ENCODE results near the gene CSK.

CSK gene

DNA sequence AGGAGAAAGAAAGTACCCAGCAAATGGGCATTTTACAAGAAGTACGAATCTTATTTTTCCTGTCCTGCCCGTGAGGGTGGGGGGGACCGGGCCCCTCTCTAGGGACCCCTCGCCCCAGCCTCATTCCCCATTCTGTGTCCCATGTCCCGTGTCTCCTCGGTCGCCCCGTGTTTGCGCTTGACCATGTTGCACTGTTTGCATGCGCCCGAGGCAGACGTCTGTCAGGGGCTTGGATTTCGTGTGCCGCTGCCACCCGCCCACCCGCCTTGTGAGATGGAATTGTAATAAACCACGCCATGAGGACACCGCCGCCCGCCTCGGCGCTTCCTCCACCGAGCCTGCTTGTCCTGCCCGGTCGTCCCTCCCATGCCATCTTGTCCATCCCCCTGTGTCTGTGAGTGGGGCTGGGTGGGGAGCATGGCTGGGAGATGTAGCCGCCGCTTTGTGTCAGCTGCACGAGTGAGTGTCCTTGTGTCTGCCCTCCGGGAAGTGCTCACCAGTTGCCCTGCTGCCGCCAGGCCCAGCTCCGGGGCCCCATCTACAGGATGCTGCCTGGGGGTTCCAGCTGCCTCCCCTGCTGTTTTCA lies 21.1 kb downstream of the CSK start:
- no peak for DNase-seq

DNA sequence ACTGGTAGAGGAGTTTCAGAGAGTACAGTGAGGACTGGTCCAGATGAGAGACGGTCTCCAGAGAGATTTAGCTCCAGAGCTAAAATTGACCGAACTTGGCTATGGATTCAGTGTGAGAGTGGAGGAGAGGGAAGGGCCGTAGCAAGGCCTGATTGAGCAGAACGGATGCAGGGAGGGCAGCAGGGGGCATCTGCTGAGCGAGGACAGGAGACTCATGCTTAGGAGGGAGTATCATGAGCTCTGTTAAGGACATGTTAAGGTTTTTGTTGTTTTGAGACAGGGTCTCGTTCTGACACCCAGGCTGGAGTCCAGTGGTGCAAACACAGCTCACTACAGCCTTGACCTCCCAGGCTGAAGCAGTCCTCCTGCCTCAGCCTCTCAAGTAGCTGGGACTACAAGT lies 23.1 kb downstream of the CSK start:
- DNase-seq: no peak

DNA sequence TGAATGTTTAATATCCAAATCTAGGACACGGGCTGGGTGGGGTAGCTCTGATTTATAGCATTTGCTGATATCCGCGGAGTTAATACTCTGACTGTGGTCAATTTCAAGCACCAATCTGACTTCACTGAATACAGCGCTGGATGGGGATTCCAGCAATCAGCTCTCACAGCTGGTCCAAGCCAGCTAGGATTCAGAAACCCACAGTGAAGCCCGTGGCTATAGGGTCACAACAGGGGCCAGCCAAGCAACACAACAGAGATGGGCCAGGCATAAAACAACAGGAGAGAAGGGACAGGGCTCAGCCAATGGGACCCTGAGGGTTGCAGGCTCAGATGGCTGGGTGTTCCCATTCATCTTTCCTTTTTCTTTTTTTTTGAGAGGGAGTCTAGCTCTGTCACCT lies 25.4 kb downstream of the CSK start:
- no peak for DNase-seq

DNA sequence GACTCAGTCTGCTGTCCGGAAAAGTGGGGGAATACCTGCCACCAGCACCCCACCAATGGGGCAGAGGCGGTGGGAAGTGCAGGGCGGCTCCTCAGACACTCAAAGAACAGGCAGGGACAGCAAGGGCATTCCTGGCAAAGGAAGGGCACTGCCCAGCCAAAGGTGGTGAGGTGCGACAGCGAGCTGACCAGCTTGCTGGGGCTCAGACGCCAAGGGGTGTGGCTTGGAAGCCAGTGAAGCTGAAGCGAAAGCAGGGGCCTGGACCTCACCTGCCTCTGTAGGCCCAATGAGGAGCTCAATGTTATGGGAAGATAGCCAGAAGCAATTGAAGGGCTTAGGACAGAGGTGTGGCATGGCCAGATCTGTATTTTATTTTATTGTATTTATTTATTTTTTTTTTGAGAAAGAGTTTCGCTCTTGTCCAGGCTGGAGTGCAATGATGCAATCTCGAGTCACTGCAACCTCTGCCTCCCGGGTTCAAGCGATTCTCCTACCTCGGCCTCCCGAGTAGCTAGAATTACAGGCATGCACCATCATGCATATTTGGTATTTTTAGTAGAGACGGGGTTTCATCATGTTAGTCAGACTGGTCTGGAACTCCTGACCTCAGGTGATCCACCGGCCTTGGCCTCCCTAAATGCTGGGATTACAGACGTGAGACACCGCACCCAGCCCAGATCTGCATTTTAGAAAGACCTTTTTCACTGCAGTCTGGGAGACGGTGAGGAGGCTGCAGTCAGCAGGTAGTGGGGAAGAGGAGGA lies 26.4 kb downstream of the CSK start:
- DNase-seq: no peak

DNA sequence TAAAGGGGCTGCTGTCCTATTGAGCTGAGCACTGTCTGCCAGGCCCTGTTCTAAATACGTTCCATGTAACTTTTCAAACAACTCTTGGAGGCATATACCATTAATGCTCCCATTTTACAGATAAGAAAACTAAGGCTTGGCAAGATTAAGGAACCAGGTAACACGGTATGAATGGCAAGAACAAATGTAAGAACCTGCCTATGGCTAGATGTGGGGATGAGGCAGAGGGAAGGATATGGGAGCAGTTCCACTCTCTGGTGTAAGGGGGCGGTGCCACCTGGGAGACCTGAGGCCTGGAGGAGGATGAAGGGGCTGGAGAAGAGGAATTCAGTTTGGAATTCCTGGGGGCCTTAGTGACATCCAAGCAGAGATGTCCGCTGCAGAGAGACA lies 27.0 kb downstream of the CSK start:
- no peak for DNase-seq

DNA sequence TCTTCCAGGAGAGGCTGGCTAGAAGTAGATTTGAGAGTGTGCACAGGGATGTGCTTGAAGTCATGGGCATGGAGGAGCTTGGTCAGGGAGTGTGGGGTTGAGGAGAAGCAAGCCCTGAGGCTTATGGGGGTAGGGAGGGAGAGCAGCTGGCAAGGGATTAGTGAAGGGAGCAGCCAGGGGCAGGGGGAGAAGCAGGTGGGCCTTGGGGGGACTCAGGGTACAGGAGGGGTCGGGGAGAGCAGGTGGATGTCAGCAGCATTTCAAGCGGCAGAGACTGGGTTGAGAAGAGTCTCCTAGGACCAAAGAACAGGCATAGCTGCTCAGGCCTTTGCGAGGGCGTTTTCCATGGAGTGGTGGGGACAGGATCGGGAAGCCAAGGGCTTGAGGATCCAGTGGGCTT lies 27.4 kb downstream of the CSK start:
- DNase-seq: no peak

DNA sequence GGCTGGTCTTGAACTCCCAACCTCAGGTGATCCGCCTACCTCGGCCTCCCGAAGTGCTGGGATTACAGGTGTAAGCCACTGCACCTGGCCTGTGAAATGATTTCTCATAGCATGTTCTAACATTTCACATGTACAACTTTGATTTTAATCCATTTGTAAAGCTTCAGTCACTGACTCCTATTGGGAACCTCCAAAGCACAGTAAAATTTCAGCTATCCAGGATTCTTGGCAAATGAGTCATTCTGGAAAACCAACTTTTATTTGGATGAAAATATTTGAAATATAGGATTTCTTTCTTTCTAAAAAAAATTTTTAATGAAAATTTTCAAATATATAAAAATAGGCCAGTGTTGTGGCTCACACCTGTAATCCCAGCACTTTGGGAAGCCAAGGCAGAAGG lies 28.1 kb downstream of the CSK start:
- DNase-seq: no peak

DNA sequence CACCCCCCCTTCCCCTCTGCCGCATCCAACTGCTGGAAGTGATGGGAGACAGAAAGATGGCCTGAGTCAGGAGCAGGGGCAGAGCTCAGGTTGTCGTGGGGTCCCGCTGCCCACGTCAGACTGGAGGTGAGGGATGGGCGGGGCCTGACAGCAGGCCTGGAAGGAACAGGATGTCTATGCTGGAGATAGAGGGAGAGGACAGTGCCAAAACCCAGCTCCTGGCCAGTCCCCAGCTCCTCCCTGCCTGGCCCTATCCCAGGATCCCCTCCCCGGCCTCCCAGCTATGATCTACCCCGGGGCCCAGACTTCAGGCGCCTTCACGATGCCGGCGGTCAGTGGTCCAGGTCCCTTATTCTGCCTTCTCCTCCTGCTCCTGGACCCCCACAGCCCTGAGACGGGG lies 30.7 kb downstream of the CSK start, which contains the start of gene LMAN1L:
Gene LMAN1L (plus strand): TSS at position 303 of the 400 bp plus-strand sequence. CDS start 20 bp downstream, at position 323.
- no peak for DNase-seq

DNA sequence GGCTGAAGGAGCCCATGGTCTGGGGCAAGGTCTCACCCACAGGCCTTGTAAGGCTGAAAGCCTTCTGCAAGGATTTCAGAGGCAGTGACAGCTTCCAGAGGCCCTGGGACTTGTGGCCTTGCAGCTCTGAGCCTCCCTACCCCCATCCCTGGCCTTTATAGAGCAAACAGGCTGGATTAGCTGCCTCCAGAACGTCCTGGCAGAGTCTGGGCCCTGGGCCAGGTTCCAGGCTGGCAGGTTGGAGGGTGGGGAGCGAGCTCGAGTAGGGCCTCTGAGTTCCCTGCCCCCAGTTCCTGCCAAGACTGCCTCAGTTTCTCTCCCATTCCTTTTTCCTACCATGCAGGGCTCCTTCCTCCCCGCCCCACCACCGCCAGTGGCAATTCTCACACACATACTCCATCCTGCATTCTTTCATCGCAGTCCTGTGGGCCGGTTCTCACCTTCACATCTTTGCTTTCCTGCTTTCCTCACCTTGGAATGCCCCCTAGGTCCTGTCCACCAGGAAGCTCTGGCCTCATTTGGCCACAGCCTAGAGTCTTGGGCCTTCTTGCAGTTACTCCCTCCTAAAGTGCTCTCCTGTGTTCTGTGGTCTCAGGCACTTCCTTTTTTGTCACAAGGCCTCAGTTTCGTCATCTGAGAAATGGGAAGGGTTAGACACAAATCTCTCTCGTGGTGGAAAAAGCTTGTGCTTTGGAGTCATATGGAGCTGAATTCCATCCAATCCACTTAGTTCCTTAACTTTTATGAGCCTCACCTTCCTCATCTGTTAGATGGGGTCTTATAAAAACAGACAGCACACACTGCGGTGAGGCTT lies 33.4 kb downstream of the CSK start:
- no peak for DNase-seq

DNA sequence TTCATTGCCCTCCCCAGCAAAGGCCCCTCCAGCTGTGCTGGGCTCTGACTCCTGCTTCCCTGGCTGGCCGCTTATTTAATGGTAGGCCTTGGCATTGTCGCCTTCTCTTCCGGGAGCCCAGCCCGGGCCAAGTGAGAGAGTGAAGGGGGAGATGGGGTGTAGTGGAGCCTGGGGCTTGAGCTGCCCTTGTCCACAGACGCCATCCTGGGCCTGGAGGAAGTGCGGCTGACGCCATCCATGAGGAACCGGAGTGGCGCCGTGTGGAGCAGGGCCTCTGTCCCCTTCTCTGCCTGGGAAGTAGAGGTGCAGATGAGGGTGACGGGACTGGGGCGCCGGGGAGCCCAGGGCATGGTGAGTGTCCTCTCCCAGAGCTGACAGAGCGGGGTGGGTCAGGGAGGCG lies 34.1 kb downstream of the CSK start:
- no peak for DNase-seq

DNA sequence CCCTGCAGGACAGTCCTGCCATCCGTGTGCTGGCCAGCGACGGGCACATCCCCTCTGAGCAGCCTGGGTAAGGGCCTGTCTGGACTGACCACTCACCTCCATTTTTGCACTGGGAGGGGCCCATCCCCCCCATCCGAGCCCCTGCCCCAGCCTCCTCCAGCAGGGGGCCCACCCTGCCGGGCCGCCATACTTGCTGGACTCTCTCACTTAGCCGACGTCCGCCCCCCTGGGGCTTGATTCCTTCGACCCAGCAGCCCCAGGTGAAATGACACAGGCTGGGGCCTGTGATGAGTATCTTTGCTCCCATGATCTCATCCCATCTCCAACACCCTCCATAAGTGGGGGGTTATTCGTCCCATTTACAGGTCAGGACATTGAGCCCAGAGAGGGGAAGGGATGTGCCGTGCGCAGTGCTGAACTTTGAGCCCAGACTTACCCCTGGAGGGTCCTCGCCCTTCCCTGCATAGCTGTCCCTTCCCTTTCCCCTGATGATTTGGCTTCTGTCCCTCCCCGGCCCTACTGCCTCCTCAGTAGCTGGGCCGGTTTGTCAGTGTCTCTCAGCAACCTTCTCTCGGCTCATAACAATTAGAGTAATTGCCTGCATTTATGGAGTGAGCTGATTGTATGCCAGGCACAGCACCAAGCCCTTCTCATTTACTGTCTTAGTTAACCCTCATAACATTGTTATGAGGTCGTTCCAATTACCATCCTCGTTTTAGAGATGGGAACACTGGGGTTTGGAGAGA lies 34.9 kb downstream of the CSK start:
- no peak for DNase-seq

DNA sequence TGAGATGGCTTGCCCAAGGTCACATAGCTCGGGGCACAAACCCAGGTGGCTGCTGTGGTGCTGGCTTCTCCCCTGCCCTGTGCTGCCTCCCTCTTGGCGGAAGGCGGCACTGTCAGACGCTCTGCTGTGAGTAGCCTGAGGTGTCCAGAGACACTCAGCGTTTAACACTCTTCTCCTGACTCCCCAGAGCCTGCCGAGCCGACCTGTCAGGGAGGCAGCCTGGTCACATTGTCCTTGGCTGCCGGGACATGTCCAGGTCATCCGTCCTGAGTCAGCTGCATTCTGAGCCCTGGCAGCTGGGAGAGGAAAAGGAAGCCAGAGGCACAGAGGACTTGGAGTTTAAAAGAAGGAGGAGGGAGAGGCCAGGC lies 35.5 kb downstream of the CSK start:
- DNase-seq: no peak

DNA sequence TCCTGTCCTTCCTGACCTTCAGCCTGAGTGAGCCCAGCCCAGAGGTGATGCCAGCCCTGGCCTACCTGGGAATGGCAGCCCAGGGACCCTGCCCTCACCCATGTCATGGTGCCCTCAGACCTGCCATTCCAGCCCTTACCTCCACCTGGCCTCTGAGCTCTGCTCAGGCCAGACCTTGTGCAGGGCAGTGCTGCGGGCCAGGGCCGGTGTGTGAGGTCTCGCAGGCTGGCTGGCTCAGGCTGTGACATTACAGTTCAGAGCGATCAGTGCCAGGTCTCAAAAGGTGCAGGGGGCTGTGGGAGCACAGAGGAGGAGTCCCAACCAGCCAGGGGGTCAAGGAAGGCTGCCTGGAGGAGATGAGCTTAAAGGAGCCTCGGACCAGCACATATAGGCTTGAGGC lies 38.2 kb downstream of the CSK start:
- DNase-seq: no peak

DNA sequence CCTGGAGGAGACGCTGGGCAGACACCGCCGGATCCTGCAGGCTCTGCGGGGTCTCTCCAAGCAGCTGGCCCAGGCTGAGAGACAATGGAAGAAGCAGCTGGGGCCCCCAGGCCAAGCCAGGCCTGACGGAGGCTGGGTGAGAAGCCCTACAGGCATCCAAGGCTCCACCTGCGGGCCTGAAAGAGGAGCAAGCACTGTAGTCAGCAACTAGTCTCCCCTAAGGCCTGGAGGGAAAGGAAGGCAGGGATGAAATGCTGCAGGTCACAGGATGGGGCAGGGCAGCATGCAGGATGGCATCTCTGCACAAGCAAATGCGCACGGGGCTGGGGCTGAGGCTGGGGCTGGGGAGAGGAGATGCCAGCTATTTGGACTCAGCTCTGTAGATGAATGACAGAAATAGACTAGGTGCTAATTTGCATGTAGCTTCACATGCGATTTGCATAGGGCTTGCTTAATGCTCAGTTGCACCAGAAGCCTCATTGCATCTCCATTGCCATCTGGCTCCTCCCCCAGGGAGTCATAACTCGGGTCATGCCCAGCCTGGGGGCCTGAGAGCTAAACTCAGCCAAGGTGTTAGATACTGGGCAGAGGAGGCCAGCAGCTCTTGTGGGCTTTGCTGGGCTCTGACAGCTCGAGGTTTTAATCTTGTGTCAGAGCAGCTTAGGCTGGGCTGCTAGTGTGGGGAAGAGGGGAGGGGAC lies 39.4 kb downstream of the CSK start:
- DNase-seq: peak in 1 of 2 donors; percentile 51

DNA sequence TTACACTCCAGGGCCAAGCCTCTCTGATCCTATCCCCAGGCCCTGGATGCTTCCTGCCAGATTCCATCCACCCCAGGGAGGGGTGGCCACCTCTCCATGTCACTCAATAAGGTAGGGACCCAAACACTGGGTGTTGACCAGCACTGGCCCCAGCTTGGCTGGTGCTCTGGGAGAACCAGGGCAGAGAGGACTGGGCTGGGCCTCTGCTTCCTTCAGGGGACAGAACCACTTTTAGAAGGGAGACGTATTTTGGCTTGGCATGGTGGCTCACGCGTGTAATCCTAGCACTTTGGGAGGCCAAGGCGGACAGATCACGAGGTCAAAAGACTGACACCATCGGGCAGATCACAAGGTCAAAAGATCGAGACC lies 39.9 kb downstream of the CSK start:
- DNase-seq: no peak

DNA sequence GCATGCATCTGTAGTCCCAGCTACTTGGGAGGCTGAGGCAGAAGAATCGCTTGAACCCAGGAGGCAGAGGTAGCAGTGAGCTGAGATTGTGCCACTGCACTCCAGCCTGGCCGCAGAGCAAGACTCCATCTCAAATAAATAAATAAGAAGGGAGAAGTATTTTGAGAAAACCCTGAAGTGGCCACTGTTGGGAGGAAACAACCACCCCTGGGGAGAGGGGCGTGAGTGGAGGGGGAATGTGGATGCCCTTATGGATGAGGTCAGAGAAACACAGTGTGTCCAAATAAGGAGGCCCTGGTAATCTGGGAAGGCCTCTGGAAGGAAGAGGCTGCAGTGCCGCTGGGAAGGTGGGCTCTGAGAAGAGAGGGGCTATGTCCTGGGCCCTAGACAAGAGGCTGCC lies 40.4 kb downstream of the CSK start:
- no peak for DNase-seq

DNA sequence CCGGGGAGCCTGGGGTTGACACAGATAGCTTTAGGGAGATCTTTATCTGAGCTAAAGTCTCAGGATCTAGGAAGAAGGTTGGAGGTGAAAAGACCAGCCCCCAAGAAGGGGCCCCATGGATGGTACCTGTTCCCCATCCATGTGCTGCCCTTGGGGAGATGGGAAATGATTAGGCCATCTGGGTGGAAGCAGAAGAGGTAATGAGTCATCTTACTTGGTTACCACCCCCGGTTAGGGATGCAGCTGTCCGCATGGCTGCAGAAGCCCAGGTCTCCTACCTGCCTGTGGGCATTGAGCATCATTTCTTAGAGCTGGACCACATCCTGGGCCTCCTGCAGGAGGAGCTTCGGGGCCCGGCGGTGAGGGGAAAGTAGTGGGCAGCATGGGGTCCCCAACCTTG lies 41.4 kb downstream of the CSK start:
- DNase-seq: no peak

DNA sequence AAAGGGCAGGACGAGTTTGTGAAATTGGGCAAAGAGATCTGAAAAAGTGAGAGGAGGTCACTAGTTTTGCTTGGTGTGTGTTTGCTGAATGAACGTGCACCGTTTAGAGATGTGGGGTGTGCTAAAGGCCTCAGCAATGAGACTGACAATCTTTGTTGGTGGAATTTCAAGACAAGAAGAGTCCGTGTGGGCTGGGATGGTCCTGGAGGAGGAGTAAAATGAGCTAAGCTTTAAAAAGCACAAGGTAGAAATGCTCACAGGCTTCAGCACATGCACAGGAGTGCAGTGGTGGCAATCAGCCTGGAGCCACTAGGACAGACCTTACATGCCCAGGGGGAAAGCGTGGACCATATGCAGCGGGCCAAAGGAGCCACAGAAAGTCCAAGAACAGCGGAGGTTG lies 43.1 kb downstream of the CSK start:
- no peak for DNase-seq

DNA sequence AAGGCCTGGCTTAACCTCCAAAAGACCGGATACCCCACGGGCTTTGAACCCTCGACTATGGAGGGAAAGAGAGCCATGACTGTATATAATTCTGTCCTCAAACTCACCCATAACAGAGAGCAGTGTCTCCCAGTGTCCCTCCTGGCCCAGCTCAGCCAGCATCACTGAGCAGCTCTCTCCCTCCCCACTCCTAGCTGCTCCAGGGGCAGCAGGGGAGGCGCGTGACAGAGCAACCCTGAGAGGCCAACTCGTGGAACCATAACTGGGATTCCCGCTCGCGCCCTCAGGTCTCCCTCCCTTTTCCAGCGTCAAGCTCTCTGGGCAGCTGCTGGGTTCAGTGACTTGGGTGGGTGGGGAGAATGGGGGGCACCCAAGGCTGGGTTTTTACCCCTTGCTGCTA lies 44.0 kb downstream of the CSK start:
- DNase-seq: no peak

DNA sequence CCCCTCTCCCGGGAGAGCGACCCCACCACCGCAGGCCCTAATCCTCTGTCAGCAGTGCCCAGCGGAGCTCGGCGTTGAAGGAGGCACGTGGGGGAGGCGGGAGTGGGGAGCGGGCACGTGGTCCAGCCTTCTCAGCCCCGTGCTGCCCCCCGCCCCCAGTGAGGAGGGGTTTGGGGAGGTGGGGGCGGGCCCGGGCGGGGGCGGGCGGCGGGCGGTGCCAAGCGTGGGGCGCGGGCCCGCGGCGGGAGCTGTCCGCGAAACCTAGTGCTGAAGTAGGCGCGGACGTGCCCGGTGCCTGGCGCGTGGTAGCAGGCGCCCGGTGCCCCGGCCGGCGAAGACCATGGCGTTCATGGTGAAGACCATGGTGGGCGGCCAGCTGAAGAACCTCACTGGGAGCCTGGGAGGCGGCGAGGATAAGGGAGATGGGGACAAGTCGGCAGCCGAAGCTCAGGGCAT lies 44.5 kb downstream of the CSK start, which contains the start of gene CPLX3:
Gene CPLX3 (plus strand): TSS at position 264 of the 456 bp plus-strand sequence. CDS start 77 bp downstream, at position 341.
- DNase-seq: peak; percentile 23 to 55

DNA sequence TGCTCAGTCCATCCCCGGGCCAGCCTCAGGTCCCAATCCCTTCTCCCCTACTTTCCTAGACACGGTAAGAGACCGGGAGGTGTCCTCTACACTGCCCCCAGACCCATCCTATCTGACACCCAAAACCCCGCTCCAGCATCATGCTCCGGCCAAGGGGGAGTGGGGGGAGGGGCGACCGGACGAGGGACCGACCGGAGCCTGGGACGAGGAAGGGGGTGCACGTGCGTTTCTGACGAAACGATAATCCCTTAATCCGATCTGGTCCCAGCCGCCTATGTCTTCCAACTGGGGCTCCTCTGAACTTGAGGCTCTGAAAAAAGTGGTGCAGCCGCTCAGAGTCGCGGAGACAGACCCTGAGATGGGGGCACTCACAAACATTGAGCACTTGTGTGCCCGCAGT lies 45.0 kb downstream of the CSK start:
- DNase-seq: no peak

DNA sequence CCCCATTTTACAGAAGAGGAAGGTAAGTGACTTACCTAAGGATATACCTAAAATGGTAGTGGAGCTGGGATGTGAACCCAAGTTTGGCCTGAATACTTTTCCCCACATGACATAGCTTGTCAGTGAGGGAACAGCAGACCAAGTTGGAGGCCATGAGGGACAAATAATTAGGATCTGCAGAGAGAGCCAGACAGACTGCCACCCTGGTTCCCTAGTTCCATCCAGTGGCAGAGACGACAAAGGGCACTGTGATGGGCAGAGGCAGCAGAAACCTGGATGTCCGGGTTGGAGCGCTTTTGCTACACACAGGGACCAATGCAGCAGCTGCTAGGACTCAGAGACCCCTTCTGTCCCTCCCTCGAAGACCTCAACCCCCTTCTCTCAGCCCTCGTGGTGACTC lies 45.7 kb downstream of the CSK start:
- DNase-seq: no peak

DNA sequence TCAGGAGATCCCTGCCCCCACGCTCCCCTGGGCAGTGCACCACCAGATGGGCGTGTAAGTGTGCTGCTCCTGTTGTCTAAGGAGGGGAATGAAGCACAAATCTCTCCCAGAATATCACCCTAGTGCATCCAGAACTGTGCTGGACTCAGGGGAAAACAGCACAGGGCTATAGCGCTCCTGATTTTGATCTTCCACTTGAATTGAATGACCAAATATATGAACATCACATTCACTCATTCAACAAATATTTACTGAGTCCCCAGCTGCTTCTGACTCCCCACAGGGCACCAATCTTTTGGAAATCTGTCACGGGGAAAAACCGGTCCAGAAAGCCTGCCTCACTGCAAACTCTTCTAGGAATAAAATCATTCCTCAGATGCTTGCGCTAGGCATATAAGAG lies 47.0 kb downstream of the CSK start:
- no peak for DNase-seq

Data from CD4-positive, alpha-beta T cell treated with Interleukin-1 beta for 1 hour (primary cell).